Activated naive CD4-positive, alpha-beta T cell treated with anti-CD3 and anti-CD28 coated beads, Interleukin-2, amount 50 U/mL, for 24 hours (primary cell): Measurements from ENCODE around the gene GMPR.

Experiments
- H3K27ac Mint-ChIP-seq: one replicate; pipeline ENCODE4 v1.8.0; 2021; ENCODE audit warnings: mild to moderate bottlenecking, mixed read lengths
- H3K27me3 Mint-ChIP-seq: one replicate; pipeline ENCODE4 v1.8.0; 2021; ENCODE audit warnings: mixed read lengths
- H3K36me3 Mint-ChIP-seq: one replicate; pipeline ENCODE4 v1.8.0; 2021; ENCODE audit warnings: mixed read lengths
- H3K4me1 Mint-ChIP-seq: one replicate; pipeline ENCODE4 v1.8.0; 2021; ENCODE audit warnings: mixed read lengths
- H3K4me3 Mint-ChIP-seq: one replicate; pipeline ENCODE4 v1.8.0; 2021; ENCODE audit warnings: mild to moderate bottlenecking, mixed read lengths
- H3K9me3 Mint-ChIP-seq: one replicate; pipeline ENCODE4 v1.8.0; 2021; ENCODE audit warnings: mixed read lengths

GMPR gene

DNA sequence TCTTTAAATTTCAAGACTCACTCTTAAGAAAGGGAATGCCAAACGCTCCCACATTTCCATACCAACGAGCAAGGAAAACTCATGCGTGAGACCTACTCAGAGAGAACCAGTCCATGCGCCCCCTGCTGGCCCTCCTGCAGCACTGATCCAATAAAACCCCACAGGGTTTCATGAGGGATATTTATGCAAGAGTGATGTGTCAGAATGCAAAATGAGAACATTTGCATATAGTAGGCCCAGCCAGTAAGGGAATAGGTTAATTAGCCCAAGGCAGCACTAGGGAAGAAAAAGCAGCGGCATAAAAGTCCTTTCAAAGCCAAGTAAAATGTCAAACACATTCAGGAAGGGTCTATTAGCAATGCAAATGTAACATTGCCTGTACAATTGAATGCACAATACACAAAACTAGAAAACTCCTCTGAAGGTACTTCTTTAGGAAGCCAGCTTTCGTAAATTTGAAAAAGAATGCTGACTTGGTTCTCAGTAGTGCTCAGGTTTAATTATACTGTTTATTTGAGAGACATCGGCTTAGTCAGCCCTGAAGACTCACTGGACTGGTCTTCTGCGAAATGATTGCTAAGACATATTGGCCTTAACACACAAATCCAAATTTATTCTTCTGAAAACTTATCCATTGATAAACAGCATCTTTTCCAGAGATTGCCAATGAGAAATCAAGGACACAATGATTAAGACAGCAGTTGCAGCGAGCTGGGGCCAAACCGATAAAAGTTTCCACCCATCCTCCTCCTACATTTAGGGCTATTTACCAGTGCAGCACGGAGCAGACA lies 93.2 kb downstream of the GMPR start:
- Mint-ChIP-seq H3K27me3 (no peaks in the 10 kb centered on the region), H3K9me3 (no peaks in the 10 kb centered on the region), H3K4me1 (no peaks in the 10 kb centered on the region), H3K36me3 (peaks cover 2% of the 10 kb centered on the region), H3K27ac (no peak overlapping the region), H3K4me3 (no peak overlapping the region)

DNA sequence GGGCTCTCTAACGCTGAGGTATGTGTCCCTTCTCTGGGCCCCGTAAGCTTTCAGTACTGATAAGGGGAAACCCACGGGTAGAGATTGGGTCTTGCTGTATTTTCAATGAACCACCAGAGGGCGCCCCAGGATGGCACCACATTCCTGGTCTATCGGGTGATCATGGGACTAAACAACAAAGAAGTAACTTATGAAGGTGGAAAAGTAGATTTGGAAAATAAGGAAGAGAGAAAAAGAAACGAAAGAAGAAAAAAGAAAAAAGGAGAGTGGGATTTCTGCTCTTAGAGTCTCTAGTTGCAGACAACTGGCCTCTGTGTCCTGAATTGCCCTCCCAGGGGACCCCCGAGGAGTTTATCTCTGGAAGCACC lies 93.8 kb downstream of the GMPR start:
- no peaks in the 10 kb centered on the region for H3K9me3 Mint-ChIP-seq
- H3K36me3 Mint-ChIP-seq, result no peaks in the 10 kb centered on the region
- H3K4me1 Mint-ChIP-seq, result no peaks in the 10 kb centered on the region
- H3K4me3 Mint-ChIP-seq, result no peak overlapping the region
- H3K27ac Mint-ChIP-seq, result no peak overlapping the region
- H3K27me3 Mint-ChIP-seq, result no peaks in the 10 kb centered on the region

DNA sequence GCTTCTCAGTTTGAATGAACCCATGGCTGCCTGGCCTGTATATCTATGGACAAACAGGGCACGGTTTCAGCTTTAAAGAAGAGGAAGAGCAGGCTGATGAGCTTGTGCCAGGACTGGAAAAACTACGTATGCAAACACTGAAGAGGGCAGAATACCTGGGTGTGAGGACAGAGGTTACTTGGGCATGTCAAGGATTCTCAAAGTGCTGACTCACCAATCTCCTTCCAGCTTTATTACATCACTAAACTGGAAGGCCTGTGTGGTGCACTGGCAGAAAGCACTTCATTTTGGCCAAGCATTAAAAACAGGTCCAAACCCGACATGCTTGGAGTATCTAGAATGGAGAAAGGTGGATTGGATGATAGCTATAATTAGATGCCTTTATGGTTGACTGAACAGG lies 95.2 kb downstream of the GMPR start:
- H3K27ac Mint-ChIP-seq, result no peak overlapping the region
- H3K36me3 Mint-ChIP-seq, result no peaks in the 10 kb centered on the region
- no peaks in the 10 kb centered on the region for H3K27me3 Mint-ChIP-seq
- no peak overlapping the region for H3K4me3 Mint-ChIP-seq
- no peaks in the 10 kb centered on the region for H3K4me1 Mint-ChIP-seq
- H3K9me3 Mint-ChIP-seq, result no peaks in the 10 kb centered on the region

DNA sequence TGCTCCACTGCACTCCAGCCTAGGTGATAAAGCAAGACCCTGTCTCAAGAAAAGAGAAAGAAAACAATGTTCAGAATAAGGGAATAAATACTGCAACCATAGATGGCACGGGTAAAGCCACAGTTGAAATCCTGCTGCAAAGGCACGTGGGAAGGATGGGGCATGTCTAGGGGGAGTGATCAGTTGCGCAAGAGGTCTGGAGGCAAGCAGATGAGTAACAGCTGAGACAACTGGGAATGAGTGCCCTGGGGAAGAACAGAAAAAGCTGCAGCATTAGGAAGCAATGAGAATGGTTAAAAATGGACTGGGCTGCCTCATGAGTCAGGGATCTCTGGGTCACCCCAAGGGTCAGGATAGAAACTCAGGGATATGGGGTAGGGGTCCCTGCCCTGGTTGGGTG lies 96.3 kb downstream of the GMPR start:
- Mint-ChIP-seq H3K27ac (no peak overlapping the region), H3K36me3 (no peaks in the 10 kb centered on the region), H3K9me3 (no peaks in the 10 kb centered on the region), H3K4me1 (no peaks in the 10 kb centered on the region), H3K4me3 (no peak overlapping the region), H3K27me3 (no peaks in the 10 kb centered on the region)

DNA sequence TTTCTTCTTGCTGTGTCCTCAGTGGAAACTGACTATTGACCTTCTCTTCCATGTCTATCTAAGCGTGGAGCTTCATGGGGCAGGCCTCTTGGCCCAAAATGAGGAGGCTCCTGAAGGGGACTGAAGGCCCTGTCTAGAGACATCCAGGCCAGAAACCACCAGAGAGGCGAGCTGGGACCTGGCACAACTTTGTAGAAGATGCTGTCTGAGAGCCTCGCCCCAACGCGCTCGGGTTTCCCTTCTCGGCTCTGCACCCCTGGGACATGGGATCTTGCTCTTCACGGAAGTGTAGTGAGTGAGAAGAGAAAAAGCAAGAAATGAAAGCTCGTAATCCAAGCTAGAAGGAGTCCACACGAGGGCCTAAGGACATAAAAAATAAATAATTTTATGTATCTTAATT lies 96.8 kb downstream of the GMPR start:
- no peak overlapping the region for H3K4me3 Mint-ChIP-seq
- H3K27me3 Mint-ChIP-seq, result no peaks in the 10 kb centered on the region
- no peaks in the 10 kb centered on the region for H3K9me3 Mint-ChIP-seq
- no peak overlapping the region for H3K27ac Mint-ChIP-seq
- no peaks in the 10 kb centered on the region for H3K36me3 Mint-ChIP-seq
- H3K4me1 Mint-ChIP-seq, result no peaks in the 10 kb centered on the region

DNA sequence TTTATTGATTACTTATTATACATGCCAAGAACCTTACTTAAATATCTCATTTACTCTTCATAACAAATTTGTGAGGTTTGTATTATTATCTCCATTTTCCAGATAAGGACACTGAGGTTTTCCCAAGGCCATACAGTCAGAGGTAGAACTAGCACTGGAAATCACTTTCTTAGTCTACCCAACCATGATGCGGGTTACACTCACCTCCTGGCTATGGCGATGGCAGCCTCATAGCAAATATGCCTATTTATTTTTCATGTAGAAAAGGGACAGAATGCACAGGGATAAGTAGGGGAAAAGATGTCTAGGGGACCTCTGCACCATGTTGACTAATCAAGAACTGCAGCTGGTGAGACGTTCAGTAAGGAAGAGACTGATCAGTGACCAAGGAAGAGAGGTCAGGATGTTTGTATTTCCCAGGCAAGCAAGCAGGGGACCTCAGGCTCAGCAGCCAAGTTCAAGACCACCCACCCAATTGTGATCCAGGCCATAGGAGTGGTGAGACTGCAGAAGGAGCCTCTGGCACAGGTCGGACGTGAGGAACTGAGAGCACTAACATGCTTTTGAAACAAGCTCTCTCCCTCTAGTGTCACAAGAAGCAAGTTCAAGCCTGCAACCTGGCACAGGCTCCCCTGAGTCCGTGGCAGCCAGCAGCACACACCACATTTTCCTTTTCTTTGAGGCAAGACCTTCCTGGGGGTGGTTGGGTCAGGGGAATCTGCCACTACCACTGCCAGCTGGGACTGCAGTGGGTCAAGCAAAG lies 97.8 kb downstream of the GMPR start:
- Mint-ChIP-seq H3K27ac (no peak overlapping the region), H3K36me3 (no peaks in the 10 kb centered on the region), H3K27me3 (no peaks in the 10 kb centered on the region), H3K4me3 (no peak overlapping the region), H3K4me1 (no peaks in the 10 kb centered on the region), H3K9me3 (no peaks in the 10 kb centered on the region)

DNA sequence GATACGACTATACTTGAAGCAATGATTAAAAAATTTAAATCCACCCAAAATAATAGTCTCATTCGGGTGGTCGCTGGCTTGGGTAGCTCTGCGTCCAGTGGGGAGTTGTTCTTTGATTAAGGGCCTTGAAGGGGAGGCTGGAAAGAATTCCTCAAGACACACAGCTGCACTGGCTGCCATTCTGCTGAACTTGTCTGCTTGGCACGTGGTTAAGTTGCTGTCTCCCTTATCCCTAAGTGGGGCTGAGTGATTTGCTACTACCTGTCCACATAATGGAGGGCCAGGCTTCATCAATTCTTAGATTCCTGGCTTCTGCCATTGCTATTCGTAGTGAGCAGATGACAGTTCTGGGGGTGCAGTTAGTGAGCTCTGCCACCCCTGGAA lies 98.5 kb downstream of the GMPR start:
- H3K9me3 Mint-ChIP-seq, result no peaks in the 10 kb centered on the region
- no peaks in the 10 kb centered on the region for H3K27me3 Mint-ChIP-seq
- H3K4me1 Mint-ChIP-seq, result no peaks in the 10 kb centered on the region
- H3K27ac Mint-ChIP-seq, result no peak overlapping the region
- no peak overlapping the region for H3K4me3 Mint-ChIP-seq
- no peaks in the 10 kb centered on the region for H3K36me3 Mint-ChIP-seq

DNA sequence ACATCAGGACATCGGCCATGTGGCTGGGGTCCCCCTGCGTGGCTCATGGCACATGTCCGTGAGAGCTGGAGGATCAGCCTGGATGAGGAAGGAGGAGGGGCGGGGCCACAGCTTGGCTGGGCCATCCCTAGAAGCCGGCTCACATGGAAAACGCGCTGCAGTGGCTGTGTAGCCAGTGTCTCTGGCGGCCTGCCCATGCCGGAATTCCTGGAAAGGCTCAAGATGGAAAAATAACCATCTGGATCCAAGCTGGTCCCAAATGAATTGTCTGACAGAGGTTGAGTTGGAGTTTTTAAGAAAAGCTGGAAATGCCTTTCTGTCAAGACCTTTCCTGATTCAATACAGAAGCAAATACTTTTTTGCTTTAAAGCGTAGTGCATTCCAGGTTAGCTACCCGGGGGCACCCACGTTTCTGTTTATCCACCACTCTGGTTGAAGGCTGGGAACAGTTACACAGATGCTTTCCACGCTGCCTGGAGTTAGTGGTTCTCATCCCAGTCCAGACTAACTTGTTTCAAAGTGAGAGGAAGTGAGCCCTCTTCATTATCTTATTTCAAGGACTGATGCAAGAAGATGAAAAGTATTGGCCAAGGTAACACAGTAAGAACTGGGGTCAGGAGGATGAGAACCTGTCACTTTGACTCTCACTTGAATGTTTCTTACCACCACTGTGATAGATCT lies 99.0 kb downstream of the GMPR start:
- Mint-ChIP-seq H3K4me3 (no peak overlapping the region), H3K4me1 (peaks cover 1% of the 10 kb centered on the region), H3K9me3 (no peaks in the 10 kb centered on the region), H3K27ac (no peak overlapping the region), H3K36me3 (peaks cover under 1% of the 10 kb centered on the region), H3K27me3 (no peaks in the 10 kb centered on the region)

DNA sequence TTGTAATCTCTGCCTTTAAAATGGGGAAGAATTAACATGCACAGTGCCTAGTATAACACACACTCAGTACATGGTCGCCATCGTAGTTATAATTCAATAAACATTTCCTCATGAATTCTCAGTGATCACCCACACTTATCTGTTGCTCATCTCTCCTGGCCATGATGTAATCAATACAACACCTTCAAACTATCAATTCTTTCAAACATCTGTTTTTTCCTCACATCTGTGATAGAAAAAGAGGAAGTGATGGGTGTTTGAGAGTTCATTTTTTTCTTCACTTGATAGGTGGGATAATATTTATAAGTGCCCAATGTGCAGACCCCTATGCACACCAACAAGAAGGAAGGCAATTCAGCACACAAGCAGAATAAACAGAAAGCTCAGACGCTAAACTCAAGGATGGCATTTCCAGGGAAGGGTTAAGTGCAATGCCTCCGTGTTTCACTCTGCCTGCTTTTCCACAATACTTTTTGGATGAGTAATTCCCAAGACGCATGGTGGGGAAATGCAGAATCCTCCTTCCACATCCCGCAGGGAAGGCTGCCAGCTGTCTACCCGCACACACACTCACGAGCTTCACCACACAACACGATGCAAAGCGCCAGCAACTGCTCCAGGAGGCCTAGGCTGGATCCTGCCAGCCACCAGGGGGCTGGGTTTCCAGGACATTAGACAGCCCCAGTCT lies 100.3 kb downstream of the GMPR start:
- Mint-ChIP-seq H3K4me3 (no peak overlapping the region), H3K27ac (no peak overlapping the region), H3K9me3 (no peaks in the 10 kb centered on the region), H3K27me3 (no peaks in the 10 kb centered on the region), H3K36me3 (peaks cover 3% of the 10 kb centered on the region), H3K4me1 (peaks cover 5% of the 10 kb centered on the region)

DNA sequence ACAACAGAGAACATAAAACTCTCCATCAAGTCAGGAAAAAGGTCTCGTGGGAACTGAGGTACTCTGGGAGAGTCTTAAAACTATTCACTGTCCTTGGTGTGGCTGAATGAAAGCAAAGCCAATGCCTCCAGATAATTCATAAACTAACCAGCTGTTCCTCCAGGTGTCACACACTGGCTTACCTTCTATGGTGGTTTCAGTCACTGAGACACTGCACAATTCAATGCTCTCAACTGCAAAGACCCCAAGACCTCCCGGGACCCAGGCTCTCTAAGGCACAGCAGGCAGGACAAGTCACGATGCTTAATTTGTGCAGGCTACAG lies 100.8 kb downstream of the GMPR start:
- H3K27me3 Mint-ChIP-seq, result no peaks in the 10 kb centered on the region
- peaks cover 5% of the 10 kb centered on the region for H3K4me1 Mint-ChIP-seq
- H3K9me3 Mint-ChIP-seq, result no peaks in the 10 kb centered on the region
- peaks cover 4% of the 10 kb centered on the region for H3K36me3 Mint-ChIP-seq
- no peak overlapping the region for H3K4me3 Mint-ChIP-seq
- H3K27ac Mint-ChIP-seq, result no peak overlapping the region

DNA sequence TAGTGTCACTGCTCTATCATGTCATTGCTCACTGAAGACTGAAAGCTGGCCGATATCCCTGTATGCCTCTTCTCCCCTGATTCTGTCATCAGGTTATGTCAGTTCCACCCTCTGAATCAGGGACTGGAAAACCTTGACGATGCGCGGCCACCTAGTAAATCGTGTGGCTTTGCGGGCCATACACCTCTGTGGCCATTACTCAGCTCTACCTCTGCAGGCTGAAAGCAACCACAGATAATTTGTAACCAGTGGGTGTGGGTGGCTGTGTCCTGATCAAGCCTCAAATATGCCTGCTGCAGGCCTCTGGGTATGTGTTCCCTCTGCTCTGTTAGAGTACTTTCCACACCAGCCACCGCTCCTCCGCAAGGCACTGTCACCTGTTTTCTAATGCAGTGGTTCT lies 105.2 kb downstream of the GMPR start:
- Mint-ChIP-seq H3K27me3 (no peaks in the 10 kb centered on the region), H3K4me1 (peaks cover 5% of the 10 kb centered on the region), H3K9me3 (no peaks in the 10 kb centered on the region), H3K4me3 (no peak overlapping the region), H3K27ac (no peak overlapping the region), H3K36me3 (peaks cover 4% of the 10 kb centered on the region)

DNA sequence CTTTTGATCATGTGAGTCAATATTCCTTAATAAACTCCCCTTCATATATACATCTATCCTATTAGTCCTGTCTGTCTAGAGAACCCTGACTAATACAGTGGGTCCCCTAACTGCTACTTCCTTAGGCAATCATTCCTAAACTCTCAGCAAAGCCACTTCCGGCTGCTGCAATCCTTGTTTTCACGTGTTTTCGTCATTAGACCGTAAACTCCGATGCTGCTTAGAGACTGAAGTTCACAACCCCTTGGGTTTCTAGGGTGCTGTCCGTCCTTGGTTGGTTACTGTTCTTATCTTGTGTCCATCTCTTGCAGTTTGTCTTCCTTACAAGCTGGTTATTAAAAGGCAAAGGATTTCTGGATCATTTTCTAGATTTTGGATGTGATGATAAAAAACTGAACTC lies 106.4 kb downstream of the GMPR start:
- Mint-ChIP-seq H3K36me3 (peaks cover 4% of the 10 kb centered on the region), H3K4me1 (peaks cover 5% of the 10 kb centered on the region), H3K4me3 (no peak overlapping the region), H3K27me3 (no peaks in the 10 kb centered on the region), H3K9me3 (no peaks in the 10 kb centered on the region), H3K27ac (no peak overlapping the region)
